ENCODE results near the gene KIZ. TPM values are rescaled to one million over a fixed set of nuclear protein-coding genes. Genes with fewer than 3 reads are reported as not detected.
"Not testable (repeated sequence)": the region's sequence is repeated elsewhere in the genome, so short reads cannot be mapped to it uniquely, and the experiment has no call there.

KIZ gene
- total and polyA plus RNA-seq, 12 donors, result 8.3 to 38.2 (median 26.5) TPM

GRCh38 chr20:21244808-21245207, 118.9 kb downstream of the KIZ start:
- WGBS, 2 donors, result 97% methylated on average over 3 of the region's 3 CpGs
- no peak overlapping the region for H3K27ac ChIP-seq
- intact Hi-C loops (cut with DNase I), result loop anchor here in 1 of 10 donors (10.0 kb wide), 1 partner anchor 100 kb away; no protein-coding TSS in a partner anchor
- no peak for DNase-seq
- TF ChIP-seq, protein P1, sequence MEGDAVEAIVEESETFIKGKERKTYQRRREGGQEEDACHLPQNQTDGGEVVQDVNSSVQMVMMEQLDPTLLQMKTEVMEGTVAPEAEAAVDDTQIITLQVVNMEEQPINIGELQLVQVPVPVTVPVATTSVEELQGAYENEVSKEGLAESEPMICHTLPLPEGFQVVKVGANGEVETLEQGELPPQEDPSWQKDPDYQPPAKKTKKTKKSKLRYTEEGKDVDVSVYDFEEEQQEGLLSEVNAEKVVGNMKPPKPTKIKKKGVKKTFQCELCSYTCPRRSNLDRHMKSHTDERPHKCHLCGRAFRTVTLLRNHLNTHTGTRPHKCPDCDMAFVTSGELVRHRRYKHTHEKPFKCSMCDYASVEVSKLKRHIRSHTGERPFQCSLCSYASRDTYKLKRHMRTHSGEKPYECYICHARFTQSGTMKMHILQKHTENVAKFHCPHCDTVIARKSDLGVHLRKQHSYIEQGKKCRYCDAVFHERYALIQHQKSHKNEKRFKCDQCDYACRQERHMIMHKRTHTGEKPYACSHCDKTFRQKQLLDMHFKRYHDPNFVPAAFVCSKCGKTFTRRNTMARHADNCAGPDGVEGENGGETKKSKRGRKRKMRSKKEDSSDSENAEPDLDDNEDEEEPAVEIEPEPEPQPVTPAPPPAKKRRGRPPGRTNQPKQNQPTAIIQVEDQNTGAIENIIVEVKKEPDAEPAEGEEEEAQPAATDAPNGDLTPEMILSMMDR (IDR thresholded peaks at IDR 0.05), result no peak
- no peak overlapping the region for H3K4me3 ChIP-seq
- H3K9me3 ChIP-seq, result peaks cover 0 to 6% (median 0%) of the 10 kb centered on the region in 11 donors
- ATAC-seq, result no peak
- H3K4me1 ChIP-seq, result no peaks in the 10 kb centered on the region
- H3K27me3 ChIP-seq, result no peaks in the 10 kb centered on the region
- H3K36me3 ChIP-seq, result peaks cover 0 to 37% (median 0%) of the 10 kb centered on the region in 9 donors

- H3K9me3 ChIP-seq, result peaks cover 0 to 6% (median 0%) of the 10 kb centered on the region in 11 donors
- no peak overlapping the region for H3K27ac ChIP-seq
- TF ChIP-seq, protein P1 (IDR thresholded peaks at IDR 0.05), result no peak
- WGBS, 2 donors, result 94% methylated on average over 3 of the region's 3 CpGs
- ATAC-seq (no peak), DNase-seq (no peak)
- no peak overlapping the region for H3K4me3 ChIP-seq
- H3K36me3 ChIP-seq, result peaks cover 0 to 37% (median 0%) of the 10 kb centered on the region in 9 donors
- H3K27me3 ChIP-seq, result no peaks in the 10 kb centered on the region
- intact Hi-C loops (cut with DNase I), result loop anchor here in 1 of 10 donors (10.0 kb wide), 1 partner anchor 99 kb away; no protein-coding TSS in a partner anchor
- H3K4me1 ChIP-seq, result no peaks in the 10 kb centered on the region
Observed at GRCh38 chr20:21246161-21246560, 120.3 kb downstream of the KIZ start.

DNA sequence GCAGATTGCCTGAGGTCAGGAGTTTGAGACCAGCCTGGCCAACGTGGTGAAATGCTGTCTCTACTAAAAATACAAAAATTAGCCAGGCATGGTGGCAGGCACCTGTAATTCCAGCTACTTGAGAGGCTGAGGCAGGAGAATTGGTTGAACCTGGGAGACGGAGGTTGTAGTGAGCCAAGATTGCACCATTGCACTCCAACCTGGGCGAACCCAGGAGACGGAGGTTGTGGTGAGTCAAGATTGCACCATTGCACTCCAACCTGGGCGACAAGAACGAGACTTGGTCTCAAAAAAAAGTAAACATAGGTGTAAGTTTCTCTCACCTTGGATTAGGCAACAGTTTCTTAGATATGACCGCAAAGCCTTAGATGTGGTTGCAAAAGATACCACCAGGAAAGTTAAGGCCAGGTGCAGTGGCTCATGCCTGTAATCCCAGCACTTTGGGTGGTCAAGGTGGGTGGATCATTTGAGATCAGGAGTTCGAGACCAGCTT, 121.8 kb downstream of the KIZ start:
- H3K4me3 ChIP-seq, ATAC-seq, DNase-seq, H3K4me1 ChIP-seq, H3K9me3 ChIP-seq, H3K27ac ChIP-seq, H3K27me3 ChIP-seq: not testable (repeated sequence)
- peaks cover 0 to 37% (median 0%) of the 10 kb centered on the region in 9 donors for H3K36me3 ChIP-seq
- WGBS, 2 donors, result 84 to 94% methylated on average over 8 of the region's 8 CpGs
- intact Hi-C loops (cut with DNase I), result loop anchor here in 1 of 10 donors (10.0 kb wide), 1 partner anchor 97 kb away; no protein-coding TSS in a partner anchor

DNA sequence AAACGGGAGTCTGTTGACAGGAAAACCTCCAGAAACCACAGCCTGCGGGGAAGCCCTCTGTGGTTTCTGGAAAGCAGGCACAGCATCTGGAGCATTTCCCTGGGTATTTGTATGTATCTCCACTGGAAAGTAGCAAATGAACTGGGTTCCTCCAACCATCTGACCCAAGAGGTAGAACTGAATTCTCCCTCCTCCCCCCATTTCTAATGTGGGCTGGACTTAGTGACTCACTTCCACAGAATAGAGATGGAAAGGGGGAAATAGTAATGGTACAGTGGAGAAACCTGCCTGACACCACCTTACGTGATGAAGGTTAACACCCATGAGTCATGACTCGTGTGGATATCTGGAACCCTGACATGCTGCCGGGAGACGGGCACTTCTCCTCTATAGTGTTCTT, 125.4 kb downstream of the KIZ start:
- TF ChIP-seq, protein P1 (IDR thresholded peaks at IDR 0.05), result no peak
- Histone ChIP-seq H3K27ac (no peak overlapping the region), H3K36me3 (peaks cover 0 to 5% (median 0%) of the 10 kb centered on the region in 9 donors), H3K27me3 (no peaks in the 10 kb centered on the region), H3K4me1 (no peaks in the 10 kb centered on the region), H3K4me3 (no peak overlapping the region), H3K9me3 (peaks cover 0 to 6% (median 0%) of the 10 kb centered on the region in 11 donors)
- no peak for DNase-seq
- WGBS, 2 donors, result 65 to 72% methylated on average over 6 of the region's 6 CpGs
- ATAC-seq, result no peak
- intact Hi-C loops (cut with DNase I), result no loop called here

GRCh38 chr20:21257192-21257591, 131.3 kb downstream of the KIZ start:
- intact Hi-C loops (cut with DNase I), result no loop called here
- Histone ChIP-seq H3K4me1 (no peaks in the 10 kb centered on the region), H3K27me3 (no peaks in the 10 kb centered on the region), H3K36me3 (no peaks in the 10 kb centered on the region), H3K27ac (no peak overlapping the region), H3K4me3 (no peak overlapping the region), H3K9me3 (no peaks in the 10 kb centered on the region)
- ATAC-seq (no peak), DNase-seq (no peak)
- TF ChIP-seq, protein P1 (IDR thresholded peaks at IDR 0.05), result no peak
- 74 to 81% methylated on average over 3 of the region's 3 CpGs for WGBS, 2 donors
